Activated CD4-positive, alpha-beta T cell treated with anti-CD3 and anti-CD28 coated beads, Interleukin-2, Interleukin-4, amounts not matched to agents 100 ng/mL and 50 ng/mL, durations not matched to agents 16 hours and 8 hours (primary cell): Measurements from ENCODE around the gene MRNIP.
"Not testable (repeated sequence)": the region's sequence is repeated elsewhere in the genome, so short reads cannot be mapped to it uniquely, and the experiment has no call there.

ENCODE experiments used
- DNase-seq: peaks from one replicate; pipeline ENCODE4 v3.0.0-alpha.2; 2020; ENCODE audit warnings: low spot score

MRNIP gene

DNA sequence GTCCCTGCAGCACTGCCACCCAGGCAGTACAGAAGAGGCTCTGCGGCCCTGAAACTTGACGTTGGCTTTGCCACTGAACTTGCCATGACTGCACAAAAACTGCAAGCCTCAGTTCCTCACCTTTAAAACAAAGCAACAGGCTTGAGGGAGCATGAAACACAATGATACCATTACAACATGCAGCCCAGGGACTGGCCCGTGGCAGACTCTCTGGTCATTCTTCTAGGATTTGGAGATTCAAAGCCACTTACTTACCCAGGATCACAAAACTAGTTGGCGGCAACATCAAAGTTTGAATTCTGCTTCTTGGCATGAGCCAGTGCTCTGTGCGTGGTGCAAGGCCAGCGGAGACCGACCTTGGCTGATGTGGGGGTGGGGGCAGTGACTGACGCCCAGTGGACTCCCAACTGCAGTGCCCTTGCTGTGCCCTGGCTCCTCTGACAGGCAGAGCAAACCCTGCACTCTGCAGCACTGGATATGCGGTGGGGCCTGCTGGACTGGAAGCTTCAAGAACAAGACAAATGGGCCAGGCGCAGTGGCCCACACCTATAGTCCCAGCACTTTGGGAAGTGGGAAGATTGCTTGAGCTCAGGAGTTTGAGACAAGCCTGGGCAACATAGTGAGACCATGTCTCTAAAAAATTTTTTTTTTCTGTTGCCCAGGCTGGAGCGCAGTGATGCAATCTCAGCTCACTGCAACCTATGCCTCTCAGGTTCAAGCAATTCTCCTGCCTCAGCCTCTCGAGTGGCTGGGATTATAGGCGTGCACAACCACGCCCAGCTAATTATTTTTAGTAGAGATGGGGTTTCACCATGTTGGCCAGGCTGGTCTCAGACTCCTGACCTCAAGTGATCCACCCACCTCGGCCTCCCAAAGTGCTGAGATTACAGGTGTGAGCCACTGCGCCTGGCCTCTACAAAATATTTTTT lies 19.0 kb downstream of the MRNIP start:
- no peak for DNase-seq

DNA sequence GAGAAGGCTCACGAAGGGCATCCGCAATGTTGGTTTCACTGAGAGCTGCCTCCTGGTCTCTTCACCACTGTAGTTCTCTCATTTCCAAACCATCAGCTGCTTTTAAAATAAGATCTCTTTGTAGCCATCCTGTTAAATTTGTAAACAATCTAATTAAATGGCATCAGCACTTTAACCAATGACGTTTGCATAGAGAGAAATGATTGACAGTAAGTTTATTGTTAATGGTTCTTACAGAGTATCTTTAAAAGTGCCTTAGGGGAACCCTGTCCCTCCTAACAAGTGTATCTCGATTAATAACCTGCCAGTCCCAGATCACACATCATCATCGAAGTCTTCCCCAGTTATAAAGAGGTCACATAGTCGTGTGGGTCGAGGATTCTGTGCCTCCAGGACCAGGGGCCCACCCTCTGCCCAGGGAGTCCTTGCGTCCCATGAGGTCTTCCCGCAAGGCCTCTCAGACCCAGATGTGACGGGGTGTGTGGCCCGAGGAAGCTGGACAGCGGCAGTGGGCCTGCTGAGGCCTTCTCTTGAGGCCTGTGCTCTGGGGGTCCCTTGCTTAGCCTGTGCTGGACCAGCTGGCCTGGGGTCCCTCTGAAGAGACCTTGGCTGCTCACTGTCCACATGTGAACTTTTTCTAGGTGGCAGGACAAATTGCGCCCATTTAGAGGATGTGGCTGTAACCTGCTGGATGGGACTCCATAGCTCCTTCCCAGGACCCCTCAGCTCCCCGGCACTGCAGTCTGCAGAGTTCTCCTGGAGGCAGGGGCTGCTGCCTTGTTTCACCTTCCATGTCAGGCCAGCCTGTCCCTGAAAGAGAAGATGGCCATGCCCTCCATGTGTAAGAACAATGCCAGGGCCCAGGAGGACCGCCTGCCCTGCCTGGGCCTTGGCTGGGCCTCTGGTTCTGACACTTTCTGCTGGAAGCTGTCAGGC lies 21.3 kb downstream of the MRNIP start:
- no peak for DNase-seq

DNA sequence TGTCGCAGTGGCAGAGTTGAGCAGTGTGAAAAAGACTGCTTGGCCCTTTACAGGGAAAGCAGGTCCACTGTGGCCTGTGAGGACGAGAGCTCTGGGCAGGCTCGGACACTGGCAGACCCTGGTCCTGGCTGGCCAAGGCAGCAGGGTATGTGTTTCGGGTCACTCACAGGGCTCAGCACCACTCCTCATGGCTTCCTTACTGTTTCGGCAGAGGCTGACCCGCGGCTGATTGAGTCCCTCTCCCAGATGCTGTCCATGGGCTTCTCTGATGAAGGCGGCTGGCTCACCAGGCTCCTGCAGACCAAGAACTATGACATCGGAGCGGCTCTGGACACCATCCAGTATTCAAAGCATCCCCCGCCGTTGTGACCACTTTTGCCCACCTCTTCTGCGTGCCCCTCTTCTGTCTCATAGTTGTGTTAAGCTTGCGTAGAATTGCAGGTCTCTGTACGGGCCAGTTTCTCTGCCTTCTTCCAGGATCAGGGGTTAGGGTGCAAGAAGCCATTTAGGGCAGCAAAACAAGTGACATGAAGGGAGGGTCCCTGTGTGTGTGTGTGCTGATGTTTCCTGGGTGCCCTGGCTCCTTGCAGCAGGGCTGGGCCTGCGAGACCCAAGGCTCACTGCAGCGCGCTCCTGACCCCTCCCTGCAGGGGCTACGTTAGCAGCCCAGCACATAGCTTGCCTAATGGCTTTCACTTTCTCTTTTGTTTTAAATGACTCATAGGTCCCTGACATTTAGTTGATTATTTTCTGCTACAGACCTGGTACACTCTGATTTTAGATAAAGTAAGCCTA lies 22.2 kb downstream of the MRNIP start:
- peak; percentile 58 for DNase-seq

DNA sequence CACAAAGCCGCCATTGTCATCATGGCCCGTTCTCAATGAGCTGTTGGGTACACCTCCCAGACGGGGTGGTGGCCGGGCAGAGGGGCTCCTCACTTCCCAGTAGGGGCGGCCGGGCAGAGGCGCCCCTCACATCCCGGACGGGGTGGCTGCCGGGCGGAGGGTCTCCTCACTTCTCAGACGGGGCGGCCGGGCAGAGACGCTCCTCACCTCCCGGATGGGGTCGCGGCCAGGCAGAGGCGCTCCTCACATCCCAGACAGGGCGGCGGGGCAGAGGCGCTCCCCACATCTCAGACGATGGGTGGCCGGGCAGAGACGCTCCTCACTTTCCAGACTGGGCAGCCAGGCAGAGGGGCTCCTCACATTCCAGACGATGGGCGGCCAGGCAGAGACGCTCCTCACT lies 23.7 kb downstream of the MRNIP start:
- DNase-seq = not testable (repeated sequence)

DNA sequence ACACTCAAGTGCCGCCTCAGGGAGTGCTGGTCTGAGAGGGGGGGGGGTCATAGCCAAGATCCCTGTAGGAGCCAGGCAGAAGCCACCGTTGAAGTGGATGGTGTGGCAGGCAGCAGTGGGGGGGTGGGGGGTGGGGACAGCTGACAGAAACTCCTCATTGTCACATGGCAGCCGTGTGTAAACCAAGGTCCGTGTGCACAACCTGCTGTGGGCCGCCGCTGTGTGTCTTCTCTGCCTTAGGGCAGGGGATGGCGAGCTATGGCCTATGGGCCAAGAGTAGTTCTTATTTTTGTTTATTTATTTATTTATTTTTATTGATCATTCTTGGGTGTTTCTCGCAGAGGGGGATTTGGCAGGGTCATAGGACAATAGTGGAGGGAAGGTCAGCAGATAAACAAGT lies 24.5 kb downstream of the MRNIP start:
- DNase-seq = no peak

DNA sequence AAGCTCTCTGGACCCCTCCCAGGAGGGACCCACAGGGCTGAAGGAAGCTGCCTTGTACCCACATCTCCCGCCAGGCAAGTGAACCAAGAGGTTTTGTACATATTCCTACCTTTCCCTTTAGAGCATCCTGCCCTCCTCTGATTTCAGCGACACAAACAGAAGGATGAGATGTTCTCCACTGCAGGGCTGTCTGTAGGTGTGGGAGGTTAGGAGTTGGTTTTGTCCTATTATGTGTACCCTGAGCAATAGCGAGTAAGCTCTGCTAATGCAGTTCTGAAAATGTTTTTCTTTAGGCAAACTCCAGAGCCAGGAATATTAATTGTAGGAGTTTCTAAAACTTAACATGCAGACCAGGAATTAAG lies 24.9 kb downstream of the MRNIP start:
- no peak for DNase-seq

DNA sequence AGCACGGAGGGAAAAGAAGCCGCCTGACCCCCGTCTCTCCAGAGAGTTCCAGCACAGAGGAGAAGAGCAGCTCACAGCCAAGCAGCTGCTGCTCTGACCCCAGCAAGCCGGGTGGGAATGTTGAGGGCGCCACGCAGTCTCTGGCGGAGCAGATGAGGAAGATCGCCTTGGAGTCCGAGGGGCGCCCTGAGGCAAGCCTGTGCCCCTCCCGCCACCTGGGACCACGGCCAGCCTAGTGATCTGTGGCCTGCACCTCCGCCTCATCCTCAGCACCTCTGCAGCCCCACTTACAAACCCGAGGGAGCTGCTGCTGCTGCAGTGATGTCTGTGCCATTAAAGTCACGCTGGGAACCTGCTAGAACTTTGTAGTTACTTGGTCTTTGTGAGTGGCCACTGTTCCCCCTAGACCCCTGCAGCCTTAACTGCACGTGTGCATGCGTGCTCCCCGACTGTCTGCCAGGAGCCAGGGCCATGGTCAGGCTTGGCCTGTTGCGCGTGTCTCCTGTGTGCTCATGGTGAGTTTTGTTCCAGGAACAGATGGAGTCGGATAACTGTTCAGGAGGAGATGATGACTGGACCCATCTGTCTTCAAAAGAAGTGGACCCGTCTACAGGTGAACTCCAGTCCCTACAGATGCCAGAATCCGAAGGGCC lies 25.4 kb downstream of the MRNIP start:
- no peak for DNase-seq

DNA sequence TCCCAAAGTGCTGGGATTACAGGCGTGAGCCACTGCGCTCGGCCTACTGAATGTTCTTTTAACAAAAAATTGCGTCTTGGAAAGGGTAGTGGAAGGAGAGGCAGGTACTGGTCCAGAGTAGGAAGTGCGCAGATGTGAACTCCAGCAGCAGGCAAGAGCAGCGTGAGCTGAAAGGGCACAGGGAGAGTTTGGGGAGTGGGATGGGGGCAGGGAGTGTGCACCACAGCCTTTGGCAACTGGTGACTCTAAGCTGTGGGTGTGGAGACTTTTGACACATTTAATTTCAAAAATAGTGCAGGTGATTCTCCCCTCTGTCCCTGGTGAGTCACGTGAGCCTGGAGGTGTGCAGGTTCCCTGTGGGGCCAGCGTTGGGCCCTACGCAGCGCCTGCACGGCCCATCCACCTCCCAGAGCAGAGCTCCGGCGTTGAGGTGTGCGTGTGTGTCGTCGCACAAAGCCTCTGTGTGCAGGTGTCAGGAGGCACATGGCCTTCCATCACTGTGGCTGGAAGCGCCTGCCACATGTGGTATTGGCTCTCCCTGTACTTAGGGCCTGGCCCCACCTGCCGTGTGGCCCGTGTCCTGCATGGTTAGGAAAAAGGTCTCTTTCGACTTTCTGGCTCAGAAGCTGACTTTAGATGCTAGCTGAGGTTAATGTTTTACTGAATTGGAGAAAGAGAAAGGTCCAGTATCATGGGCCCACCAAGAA lies 26.4 kb downstream of the MRNIP start:
- DNase-seq = no peak

DNA sequence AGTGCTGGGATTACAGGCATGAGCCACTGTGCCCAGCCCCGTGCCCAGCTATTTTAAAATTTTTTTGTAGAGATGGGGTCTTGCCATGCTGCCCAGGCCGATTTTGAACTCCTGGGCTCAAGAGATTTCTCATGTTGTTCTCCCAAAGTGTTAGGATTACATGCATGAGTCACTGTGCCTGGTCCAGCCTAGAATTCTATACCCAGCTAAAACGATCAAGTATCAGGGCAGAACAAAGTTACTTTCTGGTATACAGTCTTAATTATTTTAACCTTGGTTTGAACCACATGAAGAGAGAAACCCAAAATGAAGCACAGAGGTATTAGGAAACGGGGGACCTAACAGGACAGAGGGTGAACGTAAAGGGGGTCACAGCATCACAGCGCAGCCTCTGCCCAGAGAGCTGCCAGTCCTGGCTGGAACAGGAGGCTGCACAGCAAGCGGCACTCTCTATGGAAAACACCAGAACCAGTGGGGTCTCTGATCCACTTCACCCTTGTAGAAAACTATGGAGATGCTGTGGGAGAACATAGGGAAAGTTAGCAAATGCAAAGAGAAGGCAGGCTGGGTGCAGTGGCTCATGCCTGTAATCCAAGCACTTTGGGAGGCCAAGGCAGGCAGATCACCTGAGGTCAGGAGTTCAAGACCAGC lies 27.7 kb downstream of the MRNIP start:
- no peak for DNase-seq

DNA sequence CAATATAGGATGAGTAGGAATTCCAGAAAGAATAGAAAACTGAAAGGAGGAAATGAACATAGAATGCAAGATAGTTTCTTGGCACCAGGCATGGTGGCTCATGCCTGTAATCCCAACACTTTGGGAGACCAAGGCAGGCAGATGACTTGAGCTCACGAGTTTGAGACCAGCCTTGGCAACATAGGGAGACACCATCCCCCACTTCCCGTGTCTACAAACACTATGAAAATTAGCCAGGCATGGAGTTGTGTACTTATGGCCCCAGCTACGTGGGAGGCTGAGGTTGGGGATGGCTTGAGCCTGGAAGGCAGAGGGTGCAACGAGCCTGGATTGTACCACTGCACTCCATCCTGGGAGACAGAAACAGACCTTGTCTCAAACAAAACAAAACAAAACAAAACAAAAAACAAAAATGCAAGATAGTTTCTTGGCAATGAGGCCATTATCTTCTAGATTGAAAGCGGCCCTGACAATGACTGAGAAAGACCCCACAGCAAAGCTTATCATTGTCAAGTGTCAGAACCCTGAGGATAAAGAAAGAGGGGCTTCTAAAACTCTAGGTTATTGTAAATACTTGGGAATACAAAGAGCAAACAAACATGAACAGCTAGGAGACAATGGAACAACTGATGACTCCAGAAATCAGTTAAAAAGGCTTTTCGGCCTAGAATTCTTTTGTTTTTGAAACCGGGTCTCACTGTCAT lies 28.7 kb downstream of the MRNIP start:
- no peak for DNase-seq

DNA sequence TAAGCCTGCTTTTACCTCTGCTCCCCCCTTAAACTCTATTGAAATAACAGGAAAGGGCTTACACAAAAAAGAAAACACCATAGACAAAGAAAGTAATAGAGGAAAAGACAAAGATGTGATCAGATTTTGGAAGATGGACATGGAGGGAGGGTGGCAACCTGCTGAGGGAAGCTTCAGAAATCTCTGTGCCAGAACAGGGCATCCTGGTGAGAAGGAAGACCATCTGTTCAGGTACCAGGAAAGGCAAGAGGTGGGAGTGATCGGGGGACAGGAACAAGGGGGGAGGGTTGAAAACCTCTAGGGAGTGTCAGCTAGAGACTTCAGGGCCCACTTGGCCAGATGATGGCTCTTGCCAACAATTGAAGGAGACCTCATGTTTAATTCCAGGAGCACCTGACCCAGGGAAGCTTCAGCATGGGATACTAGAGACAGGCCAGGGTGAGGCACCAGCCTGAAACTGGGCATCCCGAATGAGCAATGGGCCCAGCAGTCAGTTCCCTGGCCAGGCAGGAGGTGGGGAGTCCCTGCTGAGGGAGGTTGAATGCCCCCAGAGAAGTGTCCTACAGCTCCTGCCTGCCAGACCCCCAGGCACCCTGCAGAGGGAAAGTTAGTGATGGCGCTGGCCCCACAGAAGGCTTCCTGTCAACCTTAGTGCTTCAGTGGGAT lies 29.7 kb downstream of the MRNIP start:
- DNase-seq = no peak

DNA sequence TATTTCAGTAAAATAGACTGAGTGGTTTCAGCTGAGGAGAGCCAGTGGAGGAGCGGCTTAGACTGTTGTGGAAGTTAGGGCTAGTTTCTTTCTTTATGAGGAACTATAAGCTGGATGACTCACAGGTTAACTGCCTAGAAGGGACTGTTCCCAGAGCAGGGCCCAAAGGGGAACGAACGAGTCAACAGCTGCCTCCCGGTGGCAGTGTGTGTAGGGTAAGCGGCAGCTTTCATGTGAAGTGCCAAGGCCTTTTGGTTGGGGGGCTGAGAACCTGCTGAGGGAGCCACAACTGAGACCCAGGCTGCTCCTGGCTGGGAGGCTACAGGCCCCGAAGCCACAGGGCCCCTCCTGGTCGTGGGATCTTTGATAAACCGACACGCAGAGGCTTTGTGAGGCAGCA lies 30.9 kb downstream of the MRNIP start:
- no peak for DNase-seq

DNA sequence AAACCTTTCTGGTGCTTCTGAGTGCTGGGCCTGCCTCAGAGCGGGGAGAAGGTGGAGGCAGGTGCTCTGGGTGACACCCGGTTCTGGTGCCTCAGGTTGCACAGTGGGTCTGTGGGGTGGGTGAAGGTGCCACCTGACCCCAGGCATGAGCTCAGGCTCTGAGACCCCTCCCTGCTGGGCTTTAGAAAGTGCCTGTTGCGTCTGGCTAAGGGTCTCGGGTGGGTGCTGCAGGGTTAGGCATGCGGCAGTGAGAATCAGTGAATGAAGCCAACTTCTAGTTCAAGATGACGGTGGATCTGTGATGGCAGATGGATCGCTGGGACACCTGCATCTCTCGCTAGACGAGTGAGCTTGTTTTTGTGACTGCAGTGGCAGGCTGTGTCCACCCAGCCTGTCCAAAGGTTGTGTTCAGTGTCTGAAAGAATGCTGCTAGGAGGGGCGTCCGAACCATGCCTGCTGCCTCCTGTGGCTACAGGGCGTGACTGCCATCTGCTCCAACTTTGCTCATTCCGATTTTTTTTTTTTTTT lies 32.9 kb downstream of the MRNIP start:
- DNase-seq = no peak

DNA sequence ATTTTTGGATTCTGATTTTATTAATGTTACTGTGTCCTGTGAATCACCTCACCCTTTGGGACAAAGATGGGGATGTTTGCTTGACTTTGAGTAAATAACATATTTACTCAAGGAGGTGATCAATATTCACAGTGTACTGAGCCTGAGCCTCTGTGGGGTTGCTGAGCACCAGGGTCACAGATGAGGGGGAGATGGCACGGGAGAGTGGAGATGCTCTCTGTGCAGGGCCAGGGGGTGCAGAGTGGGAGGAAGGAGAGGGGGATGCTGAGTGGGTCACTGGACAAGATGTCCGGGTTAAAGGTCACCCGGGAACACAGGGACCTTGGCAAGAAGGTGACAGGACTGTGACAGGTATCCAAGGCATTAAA lies 33.9 kb downstream of the MRNIP start:
- DNase-seq = no peak

DNA sequence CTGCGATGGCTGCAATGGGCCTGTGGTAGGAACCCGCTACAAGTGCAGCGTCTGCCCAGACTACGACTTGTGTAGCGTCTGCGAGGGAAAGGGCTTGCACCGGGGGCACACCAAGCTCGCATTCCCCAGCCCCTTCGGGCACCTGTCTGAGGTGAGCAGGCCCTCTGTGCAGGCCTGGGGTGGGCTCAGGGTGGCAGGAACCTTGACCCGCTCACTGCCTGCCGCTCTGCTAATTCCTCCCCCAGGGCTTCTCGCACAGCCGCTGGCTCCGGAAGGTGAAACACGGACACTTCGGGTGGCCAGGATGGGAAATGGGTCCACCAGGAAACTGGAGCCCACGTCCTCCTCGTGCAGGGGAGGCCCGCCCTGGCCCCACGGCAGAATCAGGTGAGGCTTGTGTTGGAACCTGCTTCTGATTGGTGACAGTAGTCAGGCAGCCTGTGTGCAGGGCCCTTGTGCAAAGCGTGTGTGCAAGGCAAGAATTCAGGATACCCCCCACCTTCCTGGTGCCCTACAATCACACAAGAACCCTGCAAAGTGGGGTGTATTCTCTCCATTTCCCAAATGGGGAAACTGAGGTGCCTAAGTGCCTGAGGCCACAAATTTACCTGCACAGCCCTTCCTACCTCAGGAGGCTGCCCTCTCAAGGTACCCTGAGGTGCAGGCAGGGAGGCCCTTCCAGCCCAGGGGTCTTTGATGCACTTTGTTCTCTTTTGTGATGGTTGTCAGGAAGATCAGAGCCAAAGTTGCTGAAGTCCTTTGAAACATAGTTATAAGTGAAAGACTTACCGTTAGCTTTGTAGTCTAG lies 34.5 kb downstream of the MRNIP start:
- no peak for DNase-seq

DNA sequence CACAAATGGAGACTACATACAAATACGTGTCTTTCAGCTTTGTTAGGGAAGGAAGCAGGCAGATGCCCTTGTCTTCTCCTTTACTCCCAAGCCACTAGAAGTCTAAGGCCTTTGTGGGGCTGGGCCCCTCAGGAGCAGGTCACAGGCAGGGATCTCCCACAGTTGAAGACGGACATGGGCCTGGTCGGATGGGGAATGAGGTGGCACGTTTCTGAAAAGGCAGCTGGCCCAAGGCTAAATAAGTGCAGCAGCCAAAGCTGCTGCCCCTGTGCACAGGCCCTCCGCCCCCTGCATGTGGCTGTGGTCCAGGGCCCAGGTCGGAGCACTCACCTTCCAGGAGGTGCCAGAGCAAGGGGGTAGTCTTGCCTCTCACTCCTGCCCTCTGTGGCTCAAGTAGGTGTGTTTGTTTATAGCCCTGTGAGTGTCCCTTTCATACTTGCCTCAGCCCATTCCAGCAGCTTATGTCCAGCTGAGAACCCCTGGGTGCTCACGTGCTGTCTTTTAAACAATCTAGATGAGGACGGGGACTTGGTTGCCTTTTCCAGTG lies 36.1 kb downstream of the MRNIP start:
- DNase-seq = no peak

DNA sequence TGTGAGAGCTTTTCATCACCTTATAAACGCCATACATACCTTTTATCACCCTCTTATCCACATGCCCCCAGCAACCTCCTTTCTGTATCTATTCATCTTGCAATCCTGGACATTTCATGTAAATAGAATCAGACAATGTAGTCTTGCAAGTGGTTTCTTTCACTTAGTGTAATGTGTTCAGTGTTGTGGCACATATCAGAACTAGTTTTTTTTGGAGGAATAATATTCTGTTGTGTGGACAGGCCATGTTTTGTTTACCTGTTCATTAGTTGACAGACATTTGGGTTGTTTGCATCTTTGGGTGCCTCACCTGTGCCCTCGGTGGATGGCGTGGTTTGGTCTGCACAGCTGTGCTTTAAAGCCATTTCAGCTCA lies 36.6 kb downstream of the MRNIP start:
- no peak for DNase-seq
